HUES48 (cell line): Measurements from ENCODE around the gene RPL23.

ENCODE experiments used
- H3K27ac ChIP-seq: one replicate; pipeline ENCODE4 v1.7.0; 2013; ENCODE audit warnings: low read depth, low read length, inconsistent platforms
- H3K27me3 ChIP-seq: 2 replicates; pipeline ENCODE4 v1.6.1; 2013; ENCODE audit warnings: mild to moderate bottlenecking, low read length; ENCODE audit not compliant: control insufficient read depth, insufficient read depth
- H3K36me3 ChIP-seq: 2 replicates; pipeline ENCODE4 v1.6.1; 2013; ENCODE audit warnings: low read length; ENCODE audit not compliant: control insufficient read depth, insufficient read depth
- H3K4me1 ChIP-seq: 2 replicates; pipeline ENCODE4 v1.6.1; 2013; ENCODE audit warnings: mild to moderate bottlenecking, low read length; ENCODE audit not compliant: control insufficient read depth, insufficient read depth
- H3K4me3 ChIP-seq: 2 replicates; pipeline ENCODE4 v1.5.1; 2013; ENCODE audit warnings: mild to moderate bottlenecking, low read depth, low read length
- H3K9ac ChIP-seq: 2 replicates; pipeline ENCODE4 v1.6.1; 2013; ENCODE audit warnings: mild to moderate bottlenecking, low read depth, low read length, moderate library complexity
- H3K9me3 ChIP-seq: 2 replicates; pipeline ENCODE4 v1.6.1; 2013; ENCODE audit warnings: low read length; ENCODE audit not compliant: control insufficient read depth, insufficient read depth

Gene RPL23

DNA sequence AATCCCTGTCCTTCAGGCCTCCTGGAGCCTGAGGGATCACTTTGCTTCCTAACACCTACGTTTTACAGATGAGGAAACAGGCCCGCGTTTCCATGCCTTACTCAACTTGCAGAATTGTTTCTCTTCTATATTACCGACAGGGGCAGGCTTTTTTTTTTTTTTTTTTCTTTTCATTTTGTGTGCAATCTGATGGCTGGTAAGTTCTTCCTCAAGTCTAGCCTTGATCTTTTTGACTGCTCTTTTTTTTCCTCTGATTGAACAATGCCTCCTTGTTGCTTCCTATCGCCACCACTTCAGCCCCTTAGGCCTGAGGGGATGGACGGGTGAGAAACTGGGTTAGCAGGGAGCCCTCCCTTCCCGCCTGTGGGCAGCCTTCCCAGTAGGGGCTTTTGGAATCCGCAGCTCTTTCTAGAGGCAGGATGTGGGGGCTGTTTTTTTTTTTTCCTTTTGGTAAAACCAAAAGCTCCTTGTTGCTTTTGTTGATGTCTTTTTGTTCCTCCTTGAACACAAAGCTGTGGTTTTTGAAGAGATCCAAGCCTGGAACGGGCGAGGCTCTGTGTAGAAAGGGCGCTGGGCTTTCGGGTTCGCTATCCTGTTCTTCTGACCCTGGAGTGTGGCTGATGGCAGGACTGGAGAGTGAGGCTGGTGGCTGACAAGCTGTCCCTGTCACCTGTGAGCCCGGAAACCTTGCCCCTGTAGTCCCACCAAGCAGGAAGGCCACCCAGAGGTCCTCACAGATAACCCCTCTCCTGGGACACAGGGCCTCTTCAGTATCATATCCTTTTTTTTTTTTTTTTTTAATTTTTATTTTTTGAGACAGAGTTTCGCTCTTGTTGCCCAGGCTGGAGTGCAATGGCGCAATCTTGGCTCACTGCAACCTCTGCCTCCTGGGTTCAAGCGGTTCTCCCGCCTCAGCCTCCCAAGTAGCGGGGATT, 30.3 kb upstream of the RPL23 start:
- H3K4me3 ChIP-seq, result no peak overlapping the region
- H3K4me1 ChIP-seq, result peaks cover 50% of the 10 kb centered on the region
- H3K27me3 ChIP-seq, result no peaks in the 10 kb centered on the region
- H3K9me3 ChIP-seq, result no peaks in the 10 kb centered on the region
- H3K36me3 ChIP-seq, result peaks cover 40% of the 10 kb centered on the region
- peak overlapping the region; percentile 84 for H3K27ac ChIP-seq
- 0 out of 2 replicates have a peak overlapping the region, but pooled peaks have one; percentile 8 for H3K9ac ChIP-seq

DNA sequence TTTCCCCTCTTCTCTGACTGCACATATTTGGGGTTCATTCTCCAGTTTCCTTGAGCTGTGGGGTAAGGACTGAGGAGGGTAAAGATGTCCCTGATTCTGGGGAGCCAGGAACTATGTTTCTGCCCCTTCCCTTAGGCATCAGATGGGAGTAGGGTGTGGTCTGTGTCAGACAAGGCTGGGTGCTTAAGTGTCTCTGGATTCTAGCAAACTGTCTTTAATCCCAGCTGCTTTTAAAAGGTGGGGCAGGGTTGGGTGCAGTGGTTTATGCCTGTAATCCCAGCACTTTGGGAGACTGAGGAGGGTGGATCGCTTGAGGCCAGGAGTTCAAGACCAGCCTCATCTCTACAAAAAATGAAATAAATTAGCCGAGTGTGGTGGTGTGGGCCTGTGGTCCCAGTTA, 29.3 kb upstream of the RPL23 start:
- Histone ChIP-seq H3K36me3 (peaks cover 44% of the 10 kb centered on the region), H3K27ac (no peak overlapping the region), H3K27me3 (no peaks in the 10 kb centered on the region), H3K9me3 (no peaks in the 10 kb centered on the region), H3K4me3 (no peak overlapping the region), H3K9ac (no peak overlapping the region), H3K4me1 (peaks cover 59% of the 10 kb centered on the region)

DNA sequence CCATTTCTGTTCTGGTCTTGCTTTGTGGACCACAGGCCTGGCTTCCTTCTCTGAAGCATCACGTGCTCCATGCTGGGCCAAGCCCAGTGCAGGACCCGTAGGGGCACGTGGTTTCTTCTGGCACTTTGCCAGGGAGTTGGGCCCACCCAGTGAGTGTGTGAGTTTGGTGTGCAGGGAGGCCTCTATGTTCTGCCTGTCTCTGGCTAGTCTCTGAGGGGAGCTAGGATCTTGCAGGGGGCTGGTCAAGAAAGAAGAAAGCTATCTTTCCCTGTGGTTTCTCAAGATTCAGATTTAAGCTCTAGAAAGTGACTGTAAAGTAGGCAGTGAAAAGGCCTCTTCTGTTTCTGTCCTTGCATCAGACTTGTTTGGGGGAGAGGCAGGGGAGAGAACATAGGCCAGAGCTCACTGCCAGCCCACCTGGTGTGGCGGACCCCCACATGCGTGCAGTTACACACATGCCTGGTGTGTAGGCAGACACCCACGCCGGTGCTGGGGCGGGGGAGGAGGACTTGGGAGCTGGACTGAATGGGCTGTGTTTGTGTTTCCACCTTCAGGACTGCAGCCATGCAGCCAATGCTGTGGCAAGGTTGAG, 28.2 kb upstream of the RPL23 start:
- Histone ChIP-seq H3K9ac (no peak overlapping the region), H3K27ac (peak overlapping the region; percentile 27), H3K4me1 (peaks cover 68% of the 10 kb centered on the region)

DNA sequence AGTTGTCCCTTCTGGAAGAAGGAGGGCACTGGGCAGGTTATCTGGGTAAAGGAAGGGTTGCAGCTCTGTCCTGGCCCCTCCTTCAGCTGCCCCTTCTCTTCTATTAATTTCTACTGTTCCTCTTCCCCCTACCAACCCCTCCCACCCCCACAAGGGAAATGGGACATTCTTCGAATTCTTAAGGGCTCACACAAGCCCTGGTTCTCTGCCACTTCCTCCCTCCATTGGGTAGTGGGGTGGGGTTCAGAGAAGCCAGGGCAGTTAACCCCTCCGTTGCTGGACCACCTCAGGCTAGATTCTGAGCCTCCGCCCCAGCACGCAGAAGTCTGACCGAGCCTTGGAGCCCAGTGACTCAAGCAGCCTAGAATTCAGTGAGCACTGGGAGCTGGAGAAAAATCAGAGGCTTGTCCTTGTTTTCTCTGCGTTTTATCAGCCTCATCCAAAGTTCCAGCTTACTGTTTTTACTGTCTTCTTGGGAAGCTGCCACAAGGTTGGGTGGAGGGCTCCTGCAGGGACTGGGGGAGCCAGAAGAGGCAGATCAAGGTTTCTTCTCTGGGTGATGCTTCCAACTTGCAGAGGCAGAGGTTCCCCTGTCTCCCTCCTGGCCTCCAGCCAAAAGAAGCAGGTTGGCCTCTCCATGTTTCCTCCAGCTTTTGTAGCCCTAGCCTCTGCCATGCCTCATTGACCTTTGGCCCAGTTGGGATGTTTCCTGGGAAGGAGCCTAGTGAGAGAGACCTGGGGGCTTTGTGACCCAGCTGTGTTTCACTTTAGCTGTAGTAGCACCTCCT, 26.6 kb upstream of the RPL23 start:
- Histone ChIP-seq H3K4me3 (peak overlapping the region; percentile 41), H3K9ac (peak overlapping the region; percentile 58), H3K9me3 (no peaks in the 10 kb centered on the region), H3K27me3 (no peaks in the 10 kb centered on the region), H3K4me1 (peaks cover 64% of the 10 kb centered on the region), H3K36me3 (peaks cover 28% of the 10 kb centered on the region), H3K27ac (peak overlapping the region; percentile 92)

More for the DNA sequence above, 28.2 kb upstream of the RPL23 start:
- Histone ChIP-seq H3K4me3 (no peak overlapping the region), H3K36me3 (peaks cover 37% of the 10 kb centered on the region), H3K9me3 (no peaks in the 10 kb centered on the region), H3K27me3 (no peaks in the 10 kb centered on the region)

DNA sequence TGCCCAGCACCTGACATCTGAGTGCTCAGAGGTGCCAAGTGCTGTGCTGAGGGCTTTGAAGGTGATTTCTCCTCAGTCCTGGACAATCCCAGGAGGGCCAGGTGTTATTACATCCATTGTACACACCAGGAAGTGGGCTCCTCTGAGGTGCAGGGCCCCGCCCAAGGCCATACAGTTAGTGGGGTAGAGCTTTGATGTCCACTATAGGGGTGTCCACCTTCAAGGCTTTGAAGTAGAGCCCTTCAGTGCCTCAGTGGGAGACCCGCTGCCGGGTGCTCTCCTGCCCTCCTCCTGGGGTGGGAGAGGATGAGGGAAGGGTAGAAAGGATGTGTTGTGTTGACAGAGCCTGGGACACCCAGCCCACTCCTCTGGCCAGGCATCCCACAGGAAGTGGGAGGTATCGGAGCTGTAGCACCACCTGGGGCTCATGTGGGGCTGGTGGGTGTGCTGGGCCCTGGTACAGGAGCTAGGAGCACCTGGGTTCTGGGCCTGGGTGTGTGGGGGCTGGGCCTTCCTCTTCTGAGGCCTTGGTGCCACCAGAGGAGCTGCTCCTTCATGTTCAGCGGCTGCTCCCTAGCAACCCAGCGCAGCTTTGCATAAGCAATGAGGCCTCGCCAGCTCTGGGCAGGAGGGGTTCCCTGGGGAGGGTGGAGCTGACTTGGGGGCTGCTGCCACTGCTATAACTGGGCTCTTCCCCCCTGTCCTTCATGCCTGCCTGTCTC, 23.8 kb upstream of the RPL23 start:
- Histone ChIP-seq H3K36me3 (peaks cover 32% of the 10 kb centered on the region), H3K4me1 (peaks cover 74% of the 10 kb centered on the region), H3K27me3 (no peaks in the 10 kb centered on the region), H3K9me3 (no peaks in the 10 kb centered on the region), H3K27ac (peak overlapping the region; percentile 47), H3K9ac (no peak overlapping the region), H3K4me3 (no peak overlapping the region)

DNA sequence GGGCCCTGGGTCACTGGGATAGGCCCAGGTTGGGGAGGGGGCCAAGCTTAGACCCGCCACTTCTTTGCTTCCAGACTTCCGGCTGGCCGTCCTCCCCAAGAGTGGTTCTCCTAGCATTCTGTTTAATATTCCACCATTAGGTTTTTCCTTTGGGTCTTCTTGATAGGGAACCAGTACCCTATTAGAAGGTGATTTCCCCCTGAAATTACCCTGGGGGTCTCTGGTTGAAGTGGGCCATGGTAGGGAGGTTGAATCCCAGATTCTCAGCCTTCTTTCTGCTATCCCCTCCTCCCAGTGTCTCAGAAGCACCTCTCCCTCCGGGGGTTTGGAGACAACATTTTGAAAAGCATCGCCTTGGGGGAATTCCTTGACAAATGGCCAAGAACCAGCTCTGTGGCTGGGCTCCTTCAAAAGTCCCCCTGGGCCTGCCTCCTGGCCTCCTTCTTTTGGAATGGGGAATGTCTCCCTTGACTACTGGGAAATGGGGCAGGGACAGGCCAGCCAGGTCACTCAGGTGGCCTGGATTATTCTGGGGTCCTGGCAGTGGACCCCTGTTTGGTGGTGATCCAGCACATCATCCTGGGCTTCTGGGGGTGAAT, 22.1 kb upstream of the RPL23 start:
- no peak overlapping the region for H3K9ac ChIP-seq
- H3K27me3 ChIP-seq, result no peaks in the 10 kb centered on the region
- peaks cover 23% of the 10 kb centered on the region for H3K36me3 ChIP-seq
- H3K9me3 ChIP-seq, result no peaks in the 10 kb centered on the region
- no peak overlapping the region for H3K4me3 ChIP-seq
- H3K4me1 ChIP-seq, result peaks cover 75% of the 10 kb centered on the region
- H3K27ac ChIP-seq, result peak overlapping the region; percentile 8

DNA sequence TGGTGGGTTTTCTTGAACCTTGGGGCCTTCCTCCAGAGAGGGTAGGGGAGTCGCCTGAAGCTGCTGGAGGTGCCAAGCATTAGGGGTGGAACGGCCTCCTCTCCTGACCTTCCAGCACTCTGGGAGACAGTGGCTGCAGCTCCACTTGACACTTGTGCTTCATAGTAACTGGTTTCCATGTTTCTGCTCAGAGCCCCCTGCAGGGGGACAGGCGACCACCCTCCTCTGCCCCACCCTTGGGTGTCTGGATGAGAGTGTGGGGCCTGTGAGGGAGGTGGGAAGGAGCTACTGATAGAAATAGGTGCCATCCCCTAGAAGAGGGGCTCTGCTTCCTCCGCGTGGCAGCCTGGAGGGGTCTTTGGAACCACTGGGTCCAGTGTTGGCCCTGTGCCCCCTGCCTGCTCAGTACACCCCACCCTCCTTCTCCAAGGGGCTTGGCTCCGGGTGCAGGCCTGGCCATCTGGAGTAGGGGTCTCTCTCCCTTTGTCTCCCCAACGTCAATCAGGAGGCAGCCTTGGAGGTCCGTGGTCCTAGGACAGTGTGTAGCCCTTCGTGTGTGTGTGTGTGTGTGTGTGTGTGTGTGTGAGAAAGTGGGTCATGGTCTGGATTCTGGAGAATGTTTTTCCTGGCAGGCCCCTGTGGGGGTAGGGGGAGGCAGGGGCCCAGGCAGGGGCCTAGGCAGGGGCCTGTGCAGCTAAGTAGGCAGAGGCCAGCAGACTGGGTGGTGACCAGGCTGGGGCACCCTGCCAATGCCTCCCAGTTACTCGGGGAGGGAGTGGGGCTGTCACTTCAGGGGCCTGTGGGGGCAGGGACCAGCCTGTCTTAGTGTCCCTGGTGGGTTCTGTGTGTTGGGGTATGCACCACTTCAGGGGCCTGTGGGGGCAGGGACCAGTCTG, 21.2 kb upstream of the RPL23 start:
- Histone ChIP-seq H3K4me3 (no peak overlapping the region), H3K9ac (no peak overlapping the region), H3K36me3 (peaks cover 18% of the 10 kb centered on the region), H3K27me3 (no peaks in the 10 kb centered on the region), H3K4me1 (peaks cover 69% of the 10 kb centered on the region), H3K27ac (peak overlapping the region; percentile 28), H3K9me3 (no peaks in the 10 kb centered on the region)

DNA sequence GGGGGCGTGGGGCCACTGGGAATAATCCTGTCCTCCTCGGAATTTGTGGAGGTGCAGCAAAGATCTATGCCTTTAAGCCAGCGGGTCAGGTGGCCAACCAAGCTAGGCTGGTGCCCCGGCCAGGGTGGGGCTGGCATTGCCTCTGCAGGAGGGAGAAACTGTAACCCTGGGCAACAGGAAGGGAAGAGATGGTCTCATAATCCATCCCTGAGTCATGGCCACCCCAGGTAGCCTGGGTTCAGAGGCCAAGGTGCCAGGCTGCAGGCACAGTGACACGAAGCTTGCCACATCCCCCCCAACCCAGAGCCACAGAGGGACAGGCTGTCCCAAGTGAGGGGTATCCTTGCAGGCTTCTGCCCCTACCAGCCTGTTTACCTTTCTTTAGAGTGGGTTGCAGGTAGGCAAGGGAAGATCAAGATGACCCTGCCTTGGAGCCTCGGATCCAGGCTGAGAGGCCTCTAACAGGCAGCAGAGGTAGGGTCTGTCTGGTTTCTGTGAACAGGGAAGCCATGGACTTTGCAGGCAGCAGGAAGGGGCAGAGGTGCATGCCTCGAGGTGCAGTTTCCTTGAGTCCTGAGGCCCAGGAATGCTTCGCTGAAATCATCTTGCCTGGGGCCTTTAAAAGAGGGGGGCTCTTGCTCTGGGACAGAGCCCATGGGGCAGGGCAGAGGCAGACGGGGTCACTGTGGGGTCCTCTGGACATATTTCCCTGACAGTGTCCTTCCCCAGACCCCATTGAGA, 20.3 kb upstream of the RPL23 start:
- peaks cover 61% of the 10 kb centered on the region for H3K4me1 ChIP-seq
- H3K27me3 ChIP-seq, result no peaks in the 10 kb centered on the region
- H3K27ac ChIP-seq, result peak overlapping the region; percentile 28
- H3K4me3 ChIP-seq, result no peak overlapping the region
- no peaks in the 10 kb centered on the region for H3K9me3 ChIP-seq
- H3K9ac ChIP-seq, result no peak overlapping the region
- H3K36me3 ChIP-seq, result peaks cover 17% of the 10 kb centered on the region

DNA sequence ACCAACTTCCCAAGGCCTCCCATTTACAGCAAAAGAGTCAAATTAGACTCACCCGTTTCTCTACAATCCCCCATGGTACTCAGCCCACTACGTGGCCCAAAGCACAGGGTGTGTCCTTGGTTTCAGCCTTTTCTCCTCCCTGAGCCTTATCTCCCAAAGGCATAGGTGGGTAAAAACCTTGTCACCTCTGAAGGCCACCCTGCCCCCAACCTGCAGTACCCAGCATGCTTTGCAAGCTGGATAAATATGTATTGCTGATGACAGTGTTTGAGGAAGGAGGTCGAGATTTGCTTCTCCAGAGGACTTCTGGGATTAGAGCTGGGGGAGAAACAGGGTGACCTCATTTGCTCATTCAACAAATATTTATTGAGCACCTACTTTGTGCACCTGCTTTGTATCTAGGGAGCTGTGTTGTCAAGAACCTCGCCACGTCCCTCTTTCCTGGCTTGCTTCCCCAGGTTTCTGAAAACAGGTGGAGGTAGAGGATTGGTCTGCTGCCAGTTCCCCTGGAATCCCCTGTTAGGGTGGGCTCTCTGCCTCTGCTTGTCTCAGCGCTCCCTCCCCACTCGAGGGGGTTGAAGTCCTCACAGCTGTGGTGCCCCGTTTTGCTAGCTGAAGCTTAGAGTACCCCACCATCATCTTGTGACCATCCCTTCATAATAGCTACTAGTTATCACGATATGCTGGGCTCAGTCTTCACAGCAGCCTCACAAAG, 19.3 kb upstream of the RPL23 start:
- Histone ChIP-seq H3K4me3 (no peak overlapping the region), H3K9me3 (no peaks in the 10 kb centered on the region), H3K36me3 (peaks cover 7% of the 10 kb centered on the region), H3K9ac (no peak overlapping the region), H3K27me3 (no peaks in the 10 kb centered on the region), H3K27ac (no peak overlapping the region), H3K4me1 (peaks cover 57% of the 10 kb centered on the region)
